SK-N-MC (cell line): Measurements from ENCODE around the gene PLXDC2.

Experiments
- DNase-seq: peaks from one replicate; pipeline ENCODE4 v3.0.0-alpha.2; 2011; ENCODE audit warnings: low read depth, low spot score
- H3K27ac ChIP-seq: fragments of 200-600 bp; sonication (generic); 2 replicates; pipeline ENCODE4 v1.5.1; 2016; ENCODE audit warnings: mixed run types
- H3K36me3 ChIP-seq: fragments of 200-600 bp; sonication (generic); 2 replicates; pipeline ENCODE4 v1.6.1; 2017; ENCODE audit warnings: antibody characterized with exemption, low read length, mixed read lengths; ENCODE audit not compliant: insufficient read depth
- H3K4me3 ChIP-seq: fragments of 200-600 bp; sonication (generic); 2 replicates; pipeline ENCODE4 v1.5.1; 2016
- H3K9ac ChIP-seq: fragments of 200-600 bp; sonication (generic); 2 replicates; pipeline ENCODE4 v1.8.0; 2017; ENCODE audit warnings: mixed run types, mixed read lengths; ENCODE audit not compliant: insufficient read length
- H3K9me3 ChIP-seq: fragments of 200-600 bp; sonication (generic); 2 replicates; pipeline ENCODE4 v1.6.1; 2017; ENCODE audit warnings: low read depth, mild to moderate bottlenecking, antibody characterized with exemption, low read length, moderate library complexity, mixed read lengths
- EZH2 ChIP-seq: fragments of 200-600 bp; sonication (generic); IDR thresholded peaks from one replicate; pipeline ENCODE4 v1.6.1; 2017; ENCODE audit warnings: antibody characterized with exemption
- FOXP2 ChIP-seq: optimal IDR thresholded peaks from 2 replicates; pipeline ENCODE3; 2011; ENCODE audit warnings: mild to moderate bottlenecking, moderate library complexity; ENCODE audit not compliant: insufficient read depth; ENCODE audit errors: extremely low read length, control extremely low read depth
- POLR2AphosphoS5 ChIP-seq: IDR thresholded peaks from 2 replicates; pipeline ENCODE4 v1.6.1; 2012; ENCODE audit warnings: mild to moderate bottlenecking, low read depth, low read length, borderline replicate concordance

PLXDC2 gene

DNA sequence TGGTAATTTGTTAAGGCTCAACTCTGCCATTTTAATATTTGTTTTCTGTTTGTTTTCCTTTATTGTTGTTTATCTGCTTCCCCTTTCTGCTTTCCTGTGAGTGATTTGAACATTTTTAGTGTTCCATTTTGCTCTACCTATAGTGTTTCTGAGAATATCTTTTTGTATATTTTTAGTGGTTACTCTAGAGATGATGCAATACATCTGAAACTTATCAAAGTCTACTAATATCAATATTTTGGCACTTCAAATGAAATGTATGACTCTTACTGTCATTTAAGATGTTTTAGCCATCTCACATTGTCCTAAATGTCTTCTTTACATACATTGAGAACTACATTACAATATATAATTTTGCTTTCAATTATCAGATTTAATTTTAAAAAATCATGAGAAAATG is 98.9 kb downstream of the PLXDC2 start:
- DNase-seq: no peak
- no peak for TF ChIP-seq EZH2
- TF ChIP-seq POLR2AphosphoS5: no peak
- TF ChIP-seq FOXP2: no peak
- Histone ChIP-seq H3K36me3 (peaks cover 7% of the 10 kb centered on the region; the same call in 1 of the 2 replicates), H3K9me3 (no peaks in the 10 kb centered on the region), H3K9ac (no peak overlapping the region), H3K4me3 (no peak overlapping the region), H3K27ac (0 out of 2 replicates have a peak overlapping the region, but pooled peaks have one; percentile 1)

DNA sequence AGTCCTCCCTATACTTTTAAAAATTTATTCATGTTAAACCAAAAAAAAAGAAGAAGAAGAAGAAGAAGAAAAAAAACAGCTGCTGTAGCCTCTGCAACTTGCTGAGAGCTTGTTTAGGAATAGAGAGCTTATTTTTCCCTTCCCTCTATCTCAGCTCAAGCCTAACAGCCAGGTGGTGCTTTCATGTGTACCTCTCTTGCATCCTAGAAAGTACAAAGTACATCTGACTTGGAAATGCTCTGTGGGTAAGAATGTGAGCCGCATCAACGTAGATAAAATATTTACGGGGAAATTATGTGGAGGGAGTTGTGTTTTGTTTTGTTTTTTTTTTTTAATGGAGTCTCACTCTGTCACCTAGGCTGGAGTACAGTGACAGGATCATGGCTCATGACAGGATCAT is 99.6 kb downstream of the PLXDC2 start:
- TF ChIP-seq EZH2 (no peak), FOXP2 (no peak), POLR2AphosphoS5 (no peak)
- Histone ChIP-seq H3K36me3 (peaks cover 7% of the 10 kb centered on the region; the same call in 1 of the 2 replicates), H3K9me3 (no peaks in the 10 kb centered on the region), H3K9ac (no peak overlapping the region), H3K4me3 (no peak overlapping the region), H3K27ac (no peak overlapping the region)
- DNase-seq: no peak

DNA sequence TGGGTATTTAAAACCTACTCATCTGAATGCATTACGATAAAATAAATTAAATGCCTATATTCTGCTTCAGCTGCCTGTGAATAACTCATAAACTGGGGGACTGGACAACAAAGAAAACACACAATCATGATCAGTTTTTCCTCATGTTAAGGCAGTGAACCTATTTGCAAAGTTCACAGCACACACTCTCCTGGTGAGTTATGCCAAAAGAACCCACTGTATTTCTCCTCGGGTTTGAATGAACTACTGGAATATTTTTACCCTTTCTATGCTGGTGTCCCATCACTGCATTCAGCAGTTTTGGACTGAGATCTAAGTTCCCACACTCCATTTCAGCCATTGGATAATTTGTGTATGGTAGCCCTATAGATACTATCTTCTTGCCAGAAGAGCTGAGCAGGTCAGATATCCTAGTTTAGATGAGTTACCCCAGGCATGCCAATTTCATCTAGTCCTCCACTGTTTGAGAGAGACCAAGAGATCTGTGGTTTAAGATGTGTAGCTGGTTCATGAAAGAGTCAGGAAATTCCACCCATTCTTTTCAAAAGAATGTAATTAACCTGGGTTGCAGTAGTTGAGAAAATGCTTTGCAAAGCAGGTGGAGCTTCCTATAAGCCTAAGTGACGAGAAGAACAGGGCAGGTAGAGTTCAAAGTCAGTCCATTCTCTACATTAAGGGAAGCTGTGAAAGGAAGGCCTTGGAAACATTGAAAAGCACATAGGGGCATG is 101.7 kb downstream of the PLXDC2 start:
- Histone ChIP-seq H3K27ac (peak overlapping the region; percentile 68), H3K9ac (no peak overlapping the region), H3K4me3 (peak overlapping the region; percentile 14; the same call in 1 of the 2 replicates), H3K36me3 (peaks cover 7% of the 10 kb centered on the region; the same call in 1 of the 2 replicates), H3K9me3 (no peaks in the 10 kb centered on the region)
- no peak for DNase-seq
- TF ChIP-seq EZH2 (no peak), FOXP2 (no peak), POLR2AphosphoS5 (no peak)

DNA sequence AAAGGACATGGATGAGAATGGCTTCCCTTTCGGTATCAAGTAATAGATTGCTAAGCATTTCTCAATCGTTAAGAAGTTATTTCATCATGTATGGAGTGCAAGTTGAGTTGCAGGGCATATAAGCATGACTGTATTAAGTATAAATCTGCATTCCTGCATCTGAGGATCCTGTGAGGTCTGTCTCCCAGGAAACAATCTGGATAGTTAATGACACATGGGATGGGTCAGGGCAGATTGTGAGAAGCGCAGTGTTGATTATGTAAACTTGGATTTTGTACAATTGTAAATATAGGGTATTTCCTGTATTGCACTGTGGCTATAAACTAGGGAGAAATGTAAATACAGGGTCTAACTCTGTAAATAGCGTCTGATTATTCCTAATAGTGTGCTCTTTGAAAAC is 102.6 kb downstream of the PLXDC2 start:
- TF ChIP-seq EZH2 (no peak), POLR2AphosphoS5 (no peak), FOXP2 (no peak)
- Histone ChIP-seq H3K9ac (no peak overlapping the region), H3K4me3 (0 out of 2 replicates have a peak overlapping the region, but pooled peaks have one; percentile 14), H3K27ac (peak overlapping the region; percentile 68), H3K36me3 (peaks cover 7% of the 10 kb centered on the region; the same call in 1 of the 2 replicates), H3K9me3 (no peaks in the 10 kb centered on the region)
- DNase-seq: no peak

DNA sequence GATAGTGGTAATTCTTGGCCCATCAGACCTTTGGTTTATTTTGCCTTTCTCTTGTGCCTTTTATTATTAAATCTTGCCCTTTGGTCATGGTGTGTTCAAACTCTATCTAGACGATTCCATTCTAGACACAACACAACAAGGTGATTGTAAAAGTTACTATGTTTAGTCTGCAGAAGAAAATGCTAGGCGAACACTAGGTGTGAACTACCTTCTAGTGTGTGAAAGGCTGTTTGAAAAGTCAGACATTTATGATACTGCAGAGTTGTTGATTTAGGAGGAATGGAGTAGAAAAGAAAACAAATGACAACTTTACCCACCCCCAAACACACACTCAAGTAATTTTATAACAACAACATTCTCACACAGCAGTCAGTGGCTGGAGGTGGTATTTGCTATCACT is 103.4 kb downstream of the PLXDC2 start:
- H3K27ac ChIP-seq: no peak overlapping the region
- TF ChIP-seq FOXP2 (no peak), EZH2 (no peak), POLR2AphosphoS5 (no peak)
- DNase-seq: no peak
- no peaks in the 10 kb centered on the region for H3K9me3 ChIP-seq
- H3K36me3 ChIP-seq: peaks cover 4% of the 10 kb centered on the region; the same call in 1 of the 2 replicates
- no peak overlapping the region for H3K9ac ChIP-seq
- H3K4me3 ChIP-seq: no peak overlapping the region

DNA sequence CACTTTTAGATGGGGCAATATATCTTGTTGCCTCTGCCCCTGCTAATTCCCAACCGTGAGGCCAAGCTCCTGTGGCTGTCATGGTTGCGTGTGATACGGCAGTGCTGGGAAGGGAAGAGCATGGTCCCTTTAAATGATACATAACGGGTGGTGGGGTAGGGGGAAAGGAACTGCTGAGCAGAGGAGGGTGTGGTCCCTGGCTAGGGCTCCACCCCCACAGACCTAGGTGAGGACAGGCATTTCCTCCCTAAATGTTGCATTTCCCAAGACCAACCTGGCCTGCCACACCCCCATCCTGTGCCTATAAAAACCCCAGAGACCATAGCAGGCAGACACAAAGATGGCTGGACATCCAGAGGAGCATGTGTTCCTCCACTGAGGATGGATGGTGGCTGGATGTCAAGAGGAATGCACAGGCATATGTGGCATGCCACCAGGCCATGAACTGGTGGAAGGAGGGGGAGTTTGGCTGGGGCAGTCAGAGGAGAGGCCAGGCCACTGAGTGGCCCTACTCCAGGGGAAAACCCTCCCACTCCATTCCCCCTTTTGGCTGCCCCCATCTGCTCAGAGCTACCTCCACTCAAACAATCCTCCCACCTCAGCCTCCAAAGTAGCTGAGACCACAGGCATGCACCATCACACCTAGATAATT is 104.0 kb downstream of the PLXDC2 start:
- H3K27ac ChIP-seq: no peak overlapping the region
- H3K4me3 ChIP-seq: no peak overlapping the region
- no peak overlapping the region for H3K9ac ChIP-seq
- no peak for DNase-seq
- TF ChIP-seq FOXP2: no peak
- no peak for TF ChIP-seq EZH2
- no peak for TF ChIP-seq POLR2AphosphoS5
- H3K36me3 ChIP-seq: peaks cover 4% of the 10 kb centered on the region; the same call in 1 of the 2 replicates
- no peaks in the 10 kb centered on the region for H3K9me3 ChIP-seq

DNA sequence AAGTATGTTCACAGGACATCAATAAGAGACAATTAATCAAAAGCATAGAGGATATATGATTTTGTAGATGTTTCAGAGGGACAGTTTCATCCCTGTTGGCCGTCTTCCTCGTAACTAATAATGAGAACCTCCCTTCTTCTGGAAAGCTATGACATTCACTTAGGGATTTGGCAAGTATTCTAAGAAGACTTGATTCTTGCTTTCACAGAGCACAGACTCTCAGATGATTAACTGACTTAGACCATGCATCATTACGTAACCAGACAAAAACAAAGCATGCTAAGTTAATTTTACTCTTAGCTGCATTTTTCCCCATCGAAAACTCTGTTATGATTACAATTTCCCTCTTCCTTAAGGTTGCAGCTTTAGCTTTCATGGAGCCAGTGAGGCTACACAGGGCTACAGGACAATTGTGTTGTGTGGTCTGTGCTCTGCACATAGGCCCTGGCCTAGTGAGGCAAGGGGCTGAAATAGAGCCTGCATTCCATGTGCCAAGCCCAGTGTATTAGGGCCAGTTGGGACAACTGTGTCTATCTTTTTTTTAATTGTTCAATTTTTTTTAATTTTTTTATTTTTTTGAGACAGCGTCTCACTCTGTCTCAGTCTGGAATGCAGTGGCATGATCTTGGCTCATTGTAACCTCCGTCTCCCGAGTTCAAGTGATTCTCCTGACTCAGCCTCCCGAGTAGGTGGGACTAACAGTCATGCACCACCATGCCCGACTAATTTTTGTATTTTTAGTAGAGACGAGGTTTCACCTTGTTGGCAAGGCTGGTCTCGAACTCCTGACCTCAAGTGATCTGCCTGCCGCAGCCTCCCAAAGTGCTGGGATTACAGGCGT is 105.3 kb downstream of the PLXDC2 start:
- H3K27ac ChIP-seq: 0 out of 2 replicates have a peak overlapping the region, but pooled peaks have one; percentile 64
- no peaks in the 10 kb centered on the region for H3K9me3 ChIP-seq

DNA sequence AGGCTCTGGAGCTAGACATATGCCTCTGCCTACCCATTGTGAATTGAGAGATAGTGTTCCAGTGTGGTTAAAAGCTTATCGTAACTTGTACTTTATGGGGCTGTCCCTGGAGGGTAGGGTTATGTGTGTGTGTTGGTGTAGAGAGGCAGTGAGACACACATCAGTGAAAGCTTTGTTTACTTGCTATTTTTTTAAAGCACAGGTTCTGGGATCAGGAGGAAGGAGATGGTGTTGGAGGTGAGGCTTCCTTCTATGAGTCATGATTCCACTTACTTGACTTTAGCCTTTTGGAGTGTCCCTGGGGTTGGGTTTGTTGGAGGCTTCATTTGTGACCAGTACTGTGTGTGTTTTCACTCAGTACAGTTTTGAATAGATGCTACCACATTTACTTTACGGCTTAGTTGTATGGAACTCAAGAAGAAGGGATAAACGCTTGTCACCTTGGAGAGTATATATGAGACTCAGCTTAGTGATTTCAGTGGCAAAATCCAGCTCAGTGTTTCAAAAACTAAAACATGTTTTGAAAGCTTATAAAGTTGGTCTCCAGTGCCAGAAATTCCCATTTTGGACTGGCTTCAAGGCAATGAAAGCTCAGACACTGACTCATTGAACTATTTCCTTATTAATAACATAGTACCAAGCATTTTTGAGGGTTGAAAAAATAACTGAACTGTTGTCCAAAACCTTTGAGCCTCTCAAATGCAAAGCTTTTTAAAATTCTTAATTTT is 106.2 kb downstream of the PLXDC2 start:
- Histone ChIP-seq H3K9me3 (no peaks in the 10 kb centered on the region), H3K4me3 (no peak overlapping the region), H3K27ac (peak overlapping the region; percentile 64; the same call in 1 of the 2 replicates), H3K9ac (no peak overlapping the region), H3K36me3 (no peaks in the 10 kb centered on the region)
- TF ChIP-seq FOXP2: no peak
- TF ChIP-seq EZH2: no peak
- TF ChIP-seq POLR2AphosphoS5: no peak
- no peak for DNase-seq

More for the DNA sequence above, 105.3 kb downstream of the PLXDC2 start:
- Histone ChIP-seq H3K36me3 (no peaks in the 10 kb centered on the region), H3K9ac (no peak overlapping the region), H3K4me3 (no peak overlapping the region)
- no peak for DNase-seq
- TF ChIP-seq FOXP2: no peak
